ENCODE results near the gene ZFYVE9. TPM values are rescaled to one million over a fixed set of nuclear protein-coding genes. Genes with fewer than 3 reads are reported as not detected.

Gene ZFYVE9
- total and polyA plus RNA-seq, 2 of the 4 experiments (the other 2 are of a cell fraction), result 8.3 to 28.7 TPM

DNA sequence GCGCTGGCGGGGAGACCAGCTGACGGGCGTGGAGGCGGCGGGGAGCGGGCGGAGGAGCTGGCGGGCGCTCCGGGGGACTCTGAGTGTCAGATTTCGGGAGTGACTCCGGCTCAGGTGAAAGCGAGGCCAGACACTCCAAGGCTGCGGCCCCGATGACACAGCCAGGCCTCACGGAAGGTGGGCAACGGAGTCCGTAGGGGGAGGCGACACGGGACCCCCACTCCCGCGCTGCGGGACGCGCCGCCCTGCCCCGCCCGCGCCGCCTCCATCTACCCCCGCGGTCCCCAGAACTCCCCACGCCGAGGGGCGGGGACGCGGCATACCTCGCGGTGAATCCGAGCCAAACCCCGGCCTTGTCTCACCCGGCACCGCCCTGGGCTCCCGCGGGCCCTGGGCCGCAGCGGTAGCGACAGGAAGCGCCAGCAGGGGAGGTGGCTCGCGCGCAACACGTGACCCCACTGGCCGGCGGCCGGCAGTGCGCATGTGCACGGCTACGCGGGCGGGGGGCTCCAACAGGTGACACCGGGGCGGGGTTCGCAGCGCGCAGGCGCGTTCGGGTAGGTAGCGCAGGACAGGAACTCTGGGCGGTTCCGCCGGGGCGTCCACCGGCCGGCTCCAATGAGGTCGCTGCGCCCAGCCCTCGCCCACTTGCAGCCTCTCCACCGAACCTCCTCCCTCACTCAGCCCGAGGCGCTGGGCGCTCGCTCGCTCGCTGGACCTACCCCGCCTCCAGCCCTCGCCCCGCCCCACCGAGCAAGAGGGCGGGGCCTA lies 224.0 kb downstream of the ZFYVE9 start, which contains the start of gene CC2D1B (continued):
- TF ChIP-seq, protein P1, sequence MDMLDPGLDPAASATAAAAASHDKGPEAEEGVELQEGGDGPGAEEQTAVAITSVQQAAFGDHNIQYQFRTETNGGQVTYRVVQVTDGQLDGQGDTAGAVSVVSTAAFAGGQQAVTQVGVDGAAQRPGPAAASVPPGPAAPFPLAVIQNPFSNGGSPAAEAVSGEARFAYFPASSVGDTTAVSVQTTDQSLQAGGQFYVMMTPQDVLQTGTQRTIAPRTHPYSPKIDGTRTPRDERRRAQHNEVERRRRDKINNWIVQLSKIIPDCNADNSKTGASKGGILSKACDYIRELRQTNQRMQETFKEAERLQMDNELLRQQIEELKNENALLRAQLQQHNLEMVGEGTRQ (IDR thresholded peaks at IDR 0.05; ENCODE audit: low read depth, low read length), result peak; percentile 99
- no peak for TF ChIP-seq FOS (IDR thresholded peaks at IDR 0.05; ENCODE audit: low read depth, low read length)

DNA sequence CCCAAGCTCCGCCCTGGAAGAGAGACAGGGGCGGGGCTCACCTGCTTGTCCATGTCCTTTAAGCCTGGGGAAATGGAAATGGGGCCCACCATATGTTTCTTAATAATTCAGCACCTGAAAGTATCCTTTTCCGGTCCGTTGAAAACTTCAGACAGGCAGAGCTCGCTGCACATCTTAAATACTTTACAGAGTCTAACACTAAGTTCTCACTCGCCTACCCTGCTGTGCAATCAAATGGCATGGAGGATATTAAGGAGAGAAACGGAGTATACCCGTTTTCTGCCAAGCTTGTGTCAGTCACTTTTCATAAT lies 224.6 kb downstream of the ZFYVE9 start:
- Histone ChIP-seq H3K4me1 (ENCODE audit: control insufficient read depth, insufficient read depth, low read length) (peaks cover 7% of the 10 kb centered on the region), H3K4ac (ENCODE audit: low read depth, low read length) (no peak overlapping the region), H3K79me1 (ENCODE audit: low read depth in 1 of 2, low read length in 2 of 2) (peaks cover 19 to 41% of the 10 kb centered on the region in 2 experiments), H4K5ac (ENCODE audit: low read depth, low read length) (no peak overlapping the region), H2BK15ac (ENCODE audit: low read depth, low read length) (no peak overlapping the region), H3K27ac (ENCODE audit: insufficient read depth, low read length) (no peak overlapping the region), H3K23ac (ENCODE audit: low read depth, low read length) (no peak overlapping the region), H4K91ac (ENCODE audit: insufficient read depth, low read depth, low read length) (no peak overlapping the region), H3K56ac (ENCODE audit: extremely low read depth, insufficient read depth, low read length) (no peak overlapping the region), H2BK20ac (ENCODE audit: low read depth, low read length) (no peak overlapping the region), H4K8ac (ENCODE audit: low read depth in 2 of 2, low read length in 2 of 2) (no peak overlapping the region), H3K27me3 (ENCODE audit: control insufficient read depth, insufficient read depth, low read length) (no peaks in the 10 kb centered on the region), H2AK9ac (replicated peaks; ENCODE audit: low read depth, low read length, poor library complexity) (no peak overlapping the region), H3K36me3 (ENCODE audit: control insufficient read depth, insufficient read depth, low read length) (peaks cover 15% of the 10 kb centered on the region), H2BK5ac (ENCODE audit: low read depth, low read length, poor library complexity, severe bottlenecking) (no peak overlapping the region), H3K14ac (replicated peaks; ENCODE audit: low read depth, low read length) (no peak overlapping the region), H3K4me2 (ENCODE audit: low read depth, low read length) (peak overlapping the region; percentile 36; the same call in 1 of the 2 replicates), H2BK120ac (ENCODE audit: low read depth, low read length) (no peak overlapping the region), H3K4me3 (ENCODE audit: insufficient read depth, low read depth, low read length) (peak overlapping the region; percentile 77), H3K9ac (ENCODE audit: low read depth, low read length) (no peak overlapping the region), H4K20me1 (ENCODE audit: insufficient read depth, low read length) (peaks cover 12% of the 10 kb centered on the region; the same call in 1 of the 2 replicates), H3K9me3 (ENCODE audit: control insufficient read depth, insufficient read depth, low read length) (no peaks in the 10 kb centered on the region), H2AK5ac (ENCODE audit: low read depth, low read length) (no peak overlapping the region), H2AFZ (replicated peaks; ENCODE audit: low read length, poor library complexity) (peak overlapping the region; percentile 88), H3K9me1 (ENCODE audit: insufficient read depth, low read length) (peaks cover 17% of the 10 kb centered on the region), H3K18ac (ENCODE audit: low read depth, low read length) (no peak overlapping the region)
- no TSS peak for BruUV-seq (replicated peaks)
- no CpG with 5 or more reads among the region's 8 CpGs for WGBS, 2 experiments (ENCODE audit: extremely low coverage in 2 of 2, insufficient read length in 1 of 2)
- no peak for ATAC-seq (ENCODE audit: low read depth)
- intact Hi-C loops (cut with micrococcal nuclease), result loop anchor here (2.0 kb wide), 1 partner anchor 320 kb away; no protein-coding TSS in a partner anchor
- TF ChIP-seq RFX5 (IDR thresholded peaks at IDR 0.05; ENCODE audit: low read depth, low read length) (no peak), MAZ (IDR thresholded peaks at IDR 0.05; ENCODE audit: borderline replicate concordance, low read depth, low read length) (no peak), FOS (IDR thresholded peaks at IDR 0.05; ENCODE audit: low read depth, low read length) (no peak), BHLHE40 (IDR thresholded peaks at IDR 0.05; ENCODE audit: low read depth, low read length) (no peak), CHD1 (IDR thresholded peaks at IDR 0.05; ENCODE audit: low read depth, low read length) (no peak), SMC3 (IDR thresholded peaks at IDR 0.05; ENCODE audit: low read depth, low read length) (no peak)
- TF ChIP-seq, protein P2, sequence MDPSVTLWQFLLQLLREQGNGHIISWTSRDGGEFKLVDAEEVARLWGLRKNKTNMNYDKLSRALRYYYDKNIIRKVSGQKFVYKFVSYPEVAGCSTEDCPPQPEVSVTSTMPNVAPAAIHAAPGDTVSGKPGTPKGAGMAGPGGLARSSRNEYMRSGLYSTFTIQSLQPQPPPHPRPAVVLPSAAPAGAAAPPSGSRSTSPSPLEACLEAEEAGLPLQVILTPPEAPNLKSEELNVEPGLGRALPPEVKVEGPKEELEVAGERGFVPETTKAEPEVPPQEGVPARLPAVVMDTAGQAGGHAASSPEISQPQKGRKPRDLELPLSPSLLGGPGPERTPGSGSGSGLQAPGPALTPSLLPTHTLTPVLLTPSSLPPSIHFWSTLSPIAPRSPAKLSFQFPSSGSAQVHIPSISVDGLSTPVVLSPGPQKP (IDR thresholded peaks at IDR 0.05; ENCODE audit: borderline replicate concordance, low read depth, low read length), result no peak
- TF ChIP-seq, protein P3, sequence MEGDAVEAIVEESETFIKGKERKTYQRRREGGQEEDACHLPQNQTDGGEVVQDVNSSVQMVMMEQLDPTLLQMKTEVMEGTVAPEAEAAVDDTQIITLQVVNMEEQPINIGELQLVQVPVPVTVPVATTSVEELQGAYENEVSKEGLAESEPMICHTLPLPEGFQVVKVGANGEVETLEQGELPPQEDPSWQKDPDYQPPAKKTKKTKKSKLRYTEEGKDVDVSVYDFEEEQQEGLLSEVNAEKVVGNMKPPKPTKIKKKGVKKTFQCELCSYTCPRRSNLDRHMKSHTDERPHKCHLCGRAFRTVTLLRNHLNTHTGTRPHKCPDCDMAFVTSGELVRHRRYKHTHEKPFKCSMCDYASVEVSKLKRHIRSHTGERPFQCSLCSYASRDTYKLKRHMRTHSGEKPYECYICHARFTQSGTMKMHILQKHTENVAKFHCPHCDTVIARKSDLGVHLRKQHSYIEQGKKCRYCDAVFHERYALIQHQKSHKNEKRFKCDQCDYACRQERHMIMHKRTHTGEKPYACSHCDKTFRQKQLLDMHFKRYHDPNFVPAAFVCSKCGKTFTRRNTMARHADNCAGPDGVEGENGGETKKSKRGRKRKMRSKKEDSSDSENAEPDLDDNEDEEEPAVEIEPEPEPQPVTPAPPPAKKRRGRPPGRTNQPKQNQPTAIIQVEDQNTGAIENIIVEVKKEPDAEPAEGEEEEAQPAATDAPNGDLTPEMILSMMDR (conservative IDR thresholded peaks at IDR 0.05; ENCODE audit: low read depth, low read length), result no peak
- dilution Hi-C loops (cut with HindIII; ENCODE audit: low sequenced_read_pairs, unreplicated experiment), result no loop called here
- CTCF ChIA-PET, result interaction anchor here (0.7 kb wide), 1 partner anchor 1569 kb away, joined by 3 read pairs; no protein-coding TSS in a partner anchor
- in situ Hi-C loops (cut with MboI; ENCODE audit: low sequenced_read_pairs), result no loop called here
- POLR2A ChIA-PET (ENCODE audit: unreplicated experiment), result interaction anchor here (0.6 kb wide), 1 partner anchor 278 kb away, joined by 9 read pairs; no protein-coding TSS in a partner anchor
- no peak for DNase-seq

All from IMR-90 (cell line).